ENCODE measurements around the gene DRG2. TPM values are rescaled to one million over a fixed set of nuclear protein-coding genes. Genes with fewer than 3 reads are reported as not detected.

Gene DRG2
- total and polyA plus RNA-seq, 9 of the 15 experiments (the other 6 are each of a cell fraction or from before 2014, with no cell fraction given): 6.6 to 36.7 (median 26.1) TPM

- TF ChIP-seq MLLT1 (IDR thresholded peaks at IDR 0.05): peak in 1 of 2 experiments; percentile 34; a peak in 1 of 4 replicates
- TF ChIP-seq ZNF224 (CRISPR knock-in tag; IDR thresholded peaks at IDR 0.05): no peak
- TF ChIP-seq CHCHD3 (CRISPR knock-in tag; IDR thresholded peaks at IDR 0.05): no peak
- no peak for TF ChIP-seq ZNF696 (CRISPR knock-in tag; conservative IDR thresholded peaks at IDR 0.05)
- peak; percentile 60 for TF ChIP-seq POLR2A (conservative IDR thresholded peaks at IDR 0.05)
- peak in 1 of 2 experiments; percentile 48; a peak in 1 of 4 replicates for TF ChIP-seq KDM4B (IDR thresholded peaks at IDR 0.05; ENCODE audit: borderline replicate concordance in 2 of 2, low read depth in 1 of 2)
- TF ChIP-seq ZNF3 (CRISPR knock-in tag; IDR thresholded peaks at IDR 0.05): no peak
- TF ChIP-seq MAFK (IDR thresholded peaks at IDR 0.05; ENCODE audit: low read length): no peak
- TF ChIP-seq SLC30A9 (CRISPR knock-in tag; IDR thresholded peaks at IDR 0.05): no peak
- TF ChIP-seq ZNF561 (CRISPR knock-in tag; conservative IDR thresholded peaks at IDR 0.05): no peak
- TF ChIP-seq DMBX1 (CRISPR knock-in tag; IDR thresholded peaks at IDR 0.05; ENCODE audit: borderline replicate concordance): no peak
- TF ChIP-seq MCM5 (IDR thresholded peaks at IDR 0.05; ENCODE audit: low read depth): no peak
- no peak for TF ChIP-seq GATA2 (CRISPR knock-in tag; IDR thresholded peaks at IDR 0.05)
- TF ChIP-seq STAT5B (CRISPR knock-in tag; IDR thresholded peaks at IDR 0.05): no peak
- TF ChIP-seq CEBPB (tag; IDR thresholded peaks at IDR 0.05): no peak
- no peak for TF ChIP-seq ZNF584 (CRISPR knock-in tag; IDR thresholded peaks at IDR 0.05; ENCODE audit: low read depth)
- TF ChIP-seq DEAF1 (CRISPR knock-in tag; IDR thresholded peaks at IDR 0.05): no peak
- TF ChIP-seq KLF10 (CRISPR knock-in tag; IDR thresholded peaks at IDR 0.05): no peak
- no peak for TF ChIP-seq ZNF551 (CRISPR knock-in tag; IDR thresholded peaks at IDR 0.05)
- no peak for TF ChIP-seq CREB5 (CRISPR knock-in tag; IDR thresholded peaks at IDR 0.05)
- TF ChIP-seq ATF4 (CRISPR knock-in tag; IDR thresholded peaks at IDR 0.05): no peak
- TF ChIP-seq HMGXB4 (CRISPR knock-in tag; IDR thresholded peaks at IDR 0.05): no peak
Observed at GRCh38 chr17:18038861-18039534, 48.8 kb upstream of the DRG2 start, which contains the start of the genes ATPAF2 and GID4 (continued).
